ENCODE measurements around the gene DAP. TPM values are rescaled to one million over a fixed set of nuclear protein-coding genes. Genes with fewer than 3 reads are reported as not detected.

The DAP gene
- total and polyA plus RNA-seq, 2 experiments from 2014 or later: 30.0 to 105 TPM

GRCh38 chr5:10779592-10779991 lies 18.6 kb upstream of the DAP start:
- Histone ChIP-seq H3K9me3 (ENCODE audit: low read depth) (no peaks in the 10 kb centered on the region), H3K27ac (no peak overlapping the region), H3K4me1 (ENCODE audit: low read depth) (no peaks in the 10 kb centered on the region), H3K36me3 (no peaks in the 10 kb centered on the region), H3K4me3 (no peak overlapping the region), H3K27me3 (no peaks in the 10 kb centered on the region)
- no peak for TF ChIP-seq CTCF (IDR thresholded peaks at IDR 0.05; ENCODE audit: low read depth, low read length)
- DNase-seq (ENCODE audit: low read depth in 1 of 2, low spot score in 1 of 2): no peak

GRCh38 chr5:10778179-10778910 lies 17.3 kb upstream of the DAP start:
- no peak for DNase-seq (ENCODE audit: low read depth in 1 of 2, low spot score in 1 of 2)
- no peak overlapping the region for H3K27ac ChIP-seq
- TF ChIP-seq CTCF (IDR thresholded peaks at IDR 0.05; ENCODE audit: low read depth, low read length): no peak

GRCh38 chr5:10775646-10776045 lies 14.6 kb upstream of the DAP start:
- Histone ChIP-seq H3K4me3 (no peak overlapping the region), H3K27ac (no peak overlapping the region), H3K9me3 (ENCODE audit: low read depth) (no peaks in the 10 kb centered on the region), H3K36me3 (no peaks in the 10 kb centered on the region), H3K27me3 (no peaks in the 10 kb centered on the region), H3K4me1 (ENCODE audit: low read depth) (no peaks in the 10 kb centered on the region)
- no peak for DNase-seq (ENCODE audit: low read depth in 1 of 2, low spot score in 1 of 2)
- TF ChIP-seq CTCF (IDR thresholded peaks at IDR 0.05; ENCODE audit: low read depth, low read length): peak; percentile 7

More at GRCh38 chr5:10778179-10778910, 17.3 kb upstream of the DAP start:
- Histone ChIP-seq H3K27me3 (no peaks in the 10 kb centered on the region), H3K9me3 (ENCODE audit: low read depth) (no peaks in the 10 kb centered on the region), H3K4me1 (ENCODE audit: low read depth) (no peaks in the 10 kb centered on the region), H3K36me3 (no peaks in the 10 kb centered on the region), H3K4me3 (no peak overlapping the region)

- H3K4me3 ChIP-seq: no peak overlapping the region
- H3K36me3 ChIP-seq: no peaks in the 10 kb centered on the region
- H3K27me3 ChIP-seq: no peaks in the 10 kb centered on the region
- no peak overlapping the region for H3K27ac ChIP-seq
- TF ChIP-seq CTCF (IDR thresholded peaks at IDR 0.05; ENCODE audit: low read depth, low read length): no peak
- no peak for DNase-seq (ENCODE audit: low read depth in 1 of 2, low spot score in 1 of 2)
- peaks cover 3% of the 10 kb centered on the region for H3K4me1 ChIP-seq (ENCODE audit: low read depth)
- H3K9me3 ChIP-seq (ENCODE audit: low read depth): no peaks in the 10 kb centered on the region
Observed at GRCh38 chr5:10772901-10773585, 12.0 kb upstream of the DAP start.

GRCh38 chr5:10768328-10768899 lies 7.4 kb upstream of the DAP start:
- Histone ChIP-seq H3K27me3 (no peaks in the 10 kb centered on the region), H3K4me3 (no peak overlapping the region), H3K27ac (no peak overlapping the region), H3K36me3 (no peaks in the 10 kb centered on the region), H3K9me3 (ENCODE audit: low read depth) (no peaks in the 10 kb centered on the region), H3K4me1 (ENCODE audit: low read depth) (peaks cover 3% of the 10 kb centered on the region)
- TF ChIP-seq CTCF (IDR thresholded peaks at IDR 0.05; ENCODE audit: low read depth, low read length): no peak
- DNase-seq (ENCODE audit: low read depth in 1 of 2, low spot score in 1 of 2): no peak

All from cardiac muscle cell (in vitro differentiated cells and primary cell).